ENCODE results near the gene ELMO3. TPM values are rescaled to one million over a fixed set of nuclear protein-coding genes. Genes with fewer than 3 reads are reported as not detected.

The ELMO3 gene
- total and polyA plus RNA-seq, 2 of the 13 experiments (the other 11 are each of a cell fraction or from before 2014, with no cell fraction given): 2.6 to 4.0 TPM

DNA sequence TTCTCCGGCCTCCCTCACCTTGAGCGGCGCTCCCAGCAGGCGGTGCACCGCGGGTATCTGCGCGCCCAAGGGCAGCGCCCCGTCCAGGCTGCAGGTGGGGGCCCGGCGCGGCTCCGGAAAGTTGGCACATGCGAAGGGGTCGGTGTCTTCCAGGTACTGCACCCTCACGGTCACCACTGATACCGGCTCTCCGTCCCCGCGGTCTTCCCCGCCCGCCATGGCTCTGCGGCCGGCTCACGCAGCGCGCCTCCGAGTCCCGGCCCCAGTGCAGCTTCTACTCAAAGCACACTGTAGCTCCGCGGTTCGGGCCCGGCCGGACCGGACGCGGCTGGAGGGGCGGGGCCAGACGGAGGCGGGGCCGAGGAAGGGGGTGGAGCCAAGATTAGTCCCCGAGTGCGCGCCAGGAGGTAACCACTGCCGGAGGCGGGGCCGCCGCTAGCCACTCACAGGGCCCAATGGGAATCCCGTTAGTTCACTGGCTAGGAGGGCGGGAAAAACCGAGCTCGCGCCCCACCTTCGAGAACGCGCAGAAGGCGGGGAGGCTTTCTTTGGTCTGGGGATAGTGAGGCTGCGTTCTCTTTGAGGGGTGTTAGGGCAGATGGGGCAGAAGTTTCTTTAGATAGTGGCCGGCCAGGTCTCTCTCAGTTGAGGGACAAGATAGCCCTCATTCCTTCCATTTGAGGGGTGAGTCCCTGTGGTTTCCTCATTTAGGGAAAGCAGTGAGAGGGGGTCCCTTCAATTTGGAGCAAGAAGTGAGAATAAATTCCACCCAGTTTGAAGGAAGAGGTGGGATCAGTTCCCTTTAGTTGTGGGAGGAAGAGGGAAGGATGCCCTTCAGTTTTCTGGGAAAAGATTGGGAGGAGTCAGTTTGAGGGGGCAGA is 48.5 kb downstream of the ELMO3 start, which contains the start of gene FHOD1 (continued):
- TF ChIP-seq PRMT3 (CRISPR knock-in tag; IDR thresholded peaks at IDR 0.05; ENCODE audit: borderline replicate concordance, low read depth) (no peak), TMF1 (CRISPR knock-in tag; IDR thresholded peaks at IDR 0.05; ENCODE audit: low read depth) (peak; percentile 83; the same call in 1 of the 2 replicates), ZNF547 (CRISPR knock-in tag; IDR thresholded peaks at IDR 0.05) (peak; percentile 90), ONECUT2 (CRISPR knock-in tag; IDR thresholded peaks at IDR 0.05) (peak; percentile 41; the same call in 1 of the 2 replicates), HOXD1 (CRISPR knock-in tag; IDR thresholded peaks at IDR 0.05) (peak; percentile 69; the same call in 1 of the 2 replicates), ZNF550 (CRISPR knock-in tag; IDR thresholded peaks at IDR 0.05; ENCODE audit: borderline replicate concordance) (0 out of 2 replicates have a peak, but pooled peaks have one; percentile 46), ARID2 (CRISPR knock-in tag; IDR thresholded peaks at IDR 0.05; ENCODE audit: borderline replicate concordance) (peak; percentile 90; the same call in 1 of the 2 replicates), ZNF768 (CRISPR knock-in tag; IDR thresholded peaks at IDR 0.05) (peak; percentile 44; the same call in 1 of the 2 replicates), GLI4 (CRISPR knock-in tag; IDR thresholded peaks at IDR 0.05; ENCODE audit: borderline replicate concordance) (0 out of 2 replicates have a peak, but pooled peaks have one; percentile 8), ZSCAN9 (CRISPR knock-in tag; IDR thresholded peaks at IDR 0.05; ENCODE audit: borderline replicate concordance) (peak; percentile 86), YEATS4 (CRISPR knock-in tag; IDR thresholded peaks at IDR 0.05; ENCODE audit: borderline replicate concordance) (peak; percentile 68; the same call in 1 of the 2 replicates), ZNF629 (CRISPR knock-in tag; conservative IDR thresholded peaks at IDR 0.05) (no peak), SOX5 (CRISPR knock-in tag; IDR thresholded peaks at IDR 0.05; ENCODE audit: borderline replicate concordance) (0 out of 2 replicates have a peak, but pooled peaks have one; percentile 14), NFATC3 (CRISPR knock-in tag; IDR thresholded peaks at IDR 0.05) (0 out of 2 replicates have a peak, but pooled peaks have one; percentile 17), ZNF331 (CRISPR knock-in tag; IDR thresholded peaks at IDR 0.05) (peak; percentile 60; the same call in 1 of the 2 replicates), GATAD2A (CRISPR knock-in tag; IDR thresholded peaks at IDR 0.05) (0 out of 2 replicates have a peak, but pooled peaks have one; percentile 48)
- TF ChIP-seq, protein P1, sequence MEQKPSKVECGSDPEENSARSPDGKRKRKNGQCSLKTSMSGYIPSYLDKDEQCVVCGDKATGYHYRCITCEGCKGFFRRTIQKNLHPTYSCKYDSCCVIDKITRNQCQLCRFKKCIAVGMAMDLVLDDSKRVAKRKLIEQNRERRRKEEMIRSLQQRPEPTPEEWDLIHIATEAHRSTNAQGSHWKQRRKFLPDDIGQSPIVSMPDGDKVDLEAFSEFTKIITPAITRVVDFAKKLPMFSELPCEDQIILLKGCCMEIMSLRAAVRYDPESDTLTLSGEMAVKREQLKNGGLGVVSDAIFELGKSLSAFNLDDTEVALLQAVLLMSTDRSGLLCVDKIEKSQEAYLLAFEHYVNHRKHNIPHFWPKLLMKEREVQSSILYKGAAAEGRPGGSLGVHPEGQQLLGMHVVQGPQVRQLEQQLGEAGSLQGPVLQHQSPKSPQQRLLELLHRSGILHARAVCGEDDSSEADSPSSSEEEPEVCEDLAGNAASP (CRISPR knock-in tag; IDR thresholded peaks at IDR 0.05; ENCODE audit: borderline replicate concordance): peak; percentile 40; the same call in 1 of the 2 replicates
- TF ChIP-seq, protein P2, sequence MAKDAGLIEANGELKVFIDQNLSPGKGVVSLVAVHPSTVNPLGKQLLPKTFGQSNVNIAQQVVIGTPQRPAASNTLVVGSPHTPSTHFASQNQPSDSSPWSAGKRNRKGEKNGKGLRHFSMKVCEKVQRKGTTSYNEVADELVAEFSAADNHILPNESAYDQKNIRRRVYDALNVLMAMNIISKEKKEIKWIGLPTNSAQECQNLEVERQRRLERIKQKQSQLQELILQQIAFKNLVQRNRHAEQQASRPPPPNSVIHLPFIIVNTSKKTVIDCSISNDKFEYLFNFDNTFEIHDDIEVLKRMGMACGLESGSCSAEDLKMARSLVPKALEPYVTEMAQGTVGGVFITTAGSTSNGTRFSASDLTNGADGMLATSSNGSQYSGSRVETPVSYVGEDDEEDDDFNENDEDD (CRISPR knock-in tag; IDR thresholded peaks at IDR 0.05; ENCODE audit: borderline replicate concordance): peak; percentile 96
- TF ChIP-seq, protein P3, sequence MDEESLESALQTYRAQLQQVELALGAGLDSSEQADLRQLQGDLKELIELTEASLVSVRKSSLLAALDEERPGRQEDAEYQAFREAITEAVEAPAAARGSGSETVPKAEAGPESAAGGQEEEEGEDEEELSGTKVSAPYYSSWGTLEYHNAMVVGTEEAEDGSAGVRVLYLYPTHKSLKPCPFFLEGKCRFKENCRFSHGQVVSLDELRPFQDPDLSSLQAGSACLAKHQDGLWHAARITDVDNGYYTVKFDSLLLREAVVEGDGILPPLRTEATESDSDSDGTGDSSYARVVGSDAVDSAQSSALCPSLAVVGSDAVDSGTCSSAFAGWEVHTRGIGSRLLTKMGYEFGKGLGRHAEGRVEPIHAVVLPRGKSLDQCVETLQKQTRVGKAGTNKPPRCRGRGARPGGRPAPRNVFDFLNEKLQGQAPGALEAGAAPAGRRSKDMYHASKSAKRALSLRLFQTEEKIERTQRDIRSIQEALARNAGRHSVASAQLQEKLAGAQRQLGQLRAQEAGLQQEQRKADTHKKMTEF (CRISPR knock-in tag; IDR thresholded peaks at IDR 0.05): peak; percentile 76
- TF ChIP-seq, protein P4, sequence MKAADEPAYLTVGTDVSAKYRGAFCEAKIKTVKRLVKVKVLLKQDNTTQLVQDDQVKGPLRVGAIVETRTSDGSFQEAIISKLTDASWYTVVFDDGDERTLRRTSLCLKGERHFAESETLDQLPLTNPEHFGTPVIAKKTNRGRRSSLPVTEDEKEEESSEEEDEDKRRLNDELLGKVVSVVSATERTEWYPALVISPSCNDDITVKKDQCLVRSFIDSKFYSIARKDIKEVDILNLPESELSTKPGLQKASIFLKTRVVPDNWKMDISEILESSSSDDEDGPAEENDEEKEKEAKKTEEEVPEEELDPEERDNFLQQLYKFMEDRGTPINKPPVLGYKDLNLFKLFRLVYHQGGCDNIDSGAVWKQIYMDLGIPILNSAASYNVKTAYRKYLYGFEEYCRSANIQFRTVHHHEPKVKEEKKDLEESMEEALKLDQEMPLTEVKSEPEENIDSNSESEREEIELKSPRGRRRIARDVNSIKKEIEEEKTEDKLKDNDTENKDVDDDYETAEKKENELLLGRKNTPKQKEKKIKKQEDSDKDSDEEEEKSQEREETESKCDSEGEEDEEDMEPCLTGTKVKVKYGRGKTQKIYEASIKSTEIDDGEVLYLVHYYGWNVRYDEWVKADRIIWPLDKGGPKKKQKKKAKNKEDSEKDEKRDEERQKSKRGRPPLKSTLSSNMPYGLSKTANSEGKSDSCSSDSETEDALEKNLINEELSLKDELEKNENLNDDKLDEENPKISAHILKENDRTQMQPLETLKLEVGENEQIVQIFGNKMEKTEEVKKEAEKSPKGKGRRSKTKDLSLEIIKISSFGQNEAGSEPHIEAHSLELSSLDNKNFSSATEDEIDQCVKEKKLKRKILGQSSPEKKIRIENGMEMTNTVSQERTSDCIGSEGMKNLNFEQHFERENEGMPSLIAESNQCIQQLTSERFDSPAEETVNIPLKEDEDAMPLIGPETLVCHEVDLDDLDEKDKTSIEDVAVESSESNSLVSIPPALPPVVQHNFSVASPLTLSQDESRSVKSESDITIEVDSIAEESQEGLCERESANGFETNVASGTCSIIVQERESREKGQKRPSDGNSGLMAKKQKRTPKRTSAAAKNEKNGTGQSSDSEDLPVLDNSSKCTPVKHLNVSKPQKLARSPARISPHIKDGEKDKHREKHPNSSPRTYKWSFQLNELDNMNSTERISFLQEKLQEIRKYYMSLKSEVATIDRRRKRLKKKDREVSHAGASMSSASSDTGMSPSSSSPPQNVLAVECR (CRISPR knock-in tag; IDR thresholded peaks at IDR 0.05; ENCODE audit: borderline replicate concordance): peak; percentile 69; the same call in 1 of the 2 replicates

Measured in HepG2 (cell line).